ENCODE measurements around the gene SLC44A2. TPM values are rescaled to one million over a fixed set of nuclear protein-coding genes. Genes with fewer than 3 reads are reported as not detected.
"Not testable (repeated sequence)": the region's sequence is repeated elsewhere in the genome, so short reads cannot be mapped to it uniquely, and the experiment has no call there.

The SLC44A2 gene
- total RNA-seq, 2 donors from 2014 or later = 106 to 240 TPM

DNA sequence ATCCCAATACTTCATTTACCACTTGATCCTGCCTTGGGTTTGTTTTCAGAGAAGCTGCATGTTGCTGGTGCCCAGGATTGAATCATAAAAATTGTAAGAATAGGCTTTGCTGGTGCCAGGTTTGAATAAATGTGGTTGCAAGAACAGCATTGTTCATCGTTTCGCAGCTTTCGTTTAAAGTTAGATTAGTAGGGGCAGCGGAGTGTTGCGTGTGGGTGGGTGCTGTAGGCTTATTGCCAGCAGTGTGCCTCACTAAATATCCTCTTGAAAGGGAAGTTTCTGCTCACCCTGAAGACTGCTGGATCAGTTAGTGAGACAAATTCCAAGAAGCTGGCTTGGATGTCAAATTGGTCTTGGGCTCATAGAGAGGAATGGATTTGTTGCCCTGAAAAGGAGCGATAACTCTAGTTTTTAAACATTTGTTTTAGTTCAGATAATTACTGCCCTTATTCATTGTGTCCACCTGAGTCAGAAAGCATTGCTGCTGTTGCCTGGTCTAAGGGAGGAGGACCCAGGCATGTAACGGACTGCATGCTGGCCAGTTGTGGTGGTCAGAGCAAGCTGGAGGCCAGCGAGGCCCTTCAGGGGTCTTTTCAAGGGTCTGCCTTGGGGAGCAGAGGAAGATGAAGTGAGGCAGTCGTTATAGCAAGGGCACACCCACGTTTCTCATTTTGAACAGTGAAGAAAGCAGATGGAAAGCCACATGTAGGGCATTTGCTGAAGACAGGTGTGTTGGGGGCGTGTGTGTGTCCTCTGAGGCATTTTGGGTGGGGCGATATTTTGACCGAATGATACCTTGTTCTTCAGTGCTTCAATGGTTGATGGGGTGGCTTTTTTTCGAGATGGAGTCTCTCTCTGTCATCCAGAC is 37.3 kb downstream of the SLC44A2 start:
- Mint-ChIP-seq H3K27me3 (ENCODE audit: insufficient read depth) (no peaks in the 10 kb centered on the region), H3K27ac (peak overlapping the region; percentile 76), H3K4me1 (peaks cover 13% of the 10 kb centered on the region), H3K4me3 (no peak overlapping the region), H3K36me3 (ENCODE audit: low read depth) (peaks cover 52% of the 10 kb centered on the region), H3K9me3 (no peaks in the 10 kb centered on the region)
- no peak for DNase-seq
- Histone ChIP-seq H3K36me3 (ENCODE audit: control insufficient read depth, insufficient read depth, low read length) (peaks cover 77% of the 10 kb centered on the region), H3K9me3 (ENCODE audit: control insufficient read depth, low read length) (no peaks in the 10 kb centered on the region), H3K27ac (ENCODE audit: low read depth, low read length) (no peak overlapping the region), H3K27me3 (ENCODE audit: control insufficient read depth, insufficient read depth, low read length, poor library complexity, severe bottlenecking) (no peaks in the 10 kb centered on the region), H3K9ac (ENCODE audit: extremely low read depth, low read length, poor library complexity, severe bottlenecking) (no peak overlapping the region), H3K4me1 (ENCODE audit: control insufficient read depth, insufficient read depth, low read length) (no peaks in the 10 kb centered on the region), H3K4me3 (ENCODE audit: low read length) (no peak overlapping the region)
- 90 to 91% methylated on average over 8 to 14 of the region's 14 CpGs for WGBS, 2 experiments (ENCODE audit: insufficient coverage in 1 of 2, insufficient read length in 1 of 2)
- TF ChIP-seq CTCF (conservative IDR thresholded peaks at IDR 0.05) = no peak

DNA sequence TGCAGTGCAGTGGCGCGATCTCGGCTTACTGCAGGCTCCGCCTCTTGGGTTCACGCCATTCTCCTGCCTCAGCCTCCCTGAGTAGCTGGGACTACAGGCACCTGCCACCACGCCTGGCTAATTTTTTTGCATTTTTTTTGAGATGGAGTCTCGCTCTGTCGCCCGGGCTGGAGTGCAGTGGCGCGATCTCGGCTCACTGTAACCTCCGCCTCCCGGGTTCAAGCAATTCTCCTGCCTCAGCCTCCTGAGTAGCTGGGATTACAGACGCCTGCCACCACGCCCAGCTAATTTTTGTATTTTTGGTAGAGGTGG is 37.9 kb downstream of the SLC44A2 start:
- peaks cover 77% of the 10 kb centered on the region for H3K36me3 ChIP-seq (ENCODE audit: control insufficient read depth, insufficient read depth, low read length)
- H3K4me3 Mint-ChIP-seq; H3K27me3 ChIP-seq (ENCODE audit: control insufficient read depth, insufficient read depth, low read length, poor library complexity, severe bottlenecking); H3K4me3 ChIP-seq (ENCODE audit: low read length); H3K9me3 ChIP-seq (ENCODE audit: control insufficient read depth, low read length); H3K27ac ChIP-seq (ENCODE audit: low read depth, low read length); H3K4me1 ChIP-seq (ENCODE audit: control insufficient read depth, insufficient read depth, low read length); H3K9ac ChIP-seq (ENCODE audit: extremely low read depth, low read length, poor library complexity, severe bottlenecking); H3K27me3 Mint-ChIP-seq (ENCODE audit: insufficient read depth); H3K9me3 Mint-ChIP-seq; DNase-seq: not testable (repeated sequence)
- H3K4me1 Mint-ChIP-seq = peaks cover 13% of the 10 kb centered on the region
- 91 to 95% methylated on average over 5 to 16 of the region's 16 CpGs for WGBS, 2 experiments (ENCODE audit: insufficient coverage in 1 of 2, insufficient read length in 1 of 2)
- peaks cover 55% of the 10 kb centered on the region for H3K36me3 Mint-ChIP-seq (ENCODE audit: low read depth)
- H3K27ac Mint-ChIP-seq = peak overlapping the region; percentile 76

DNA sequence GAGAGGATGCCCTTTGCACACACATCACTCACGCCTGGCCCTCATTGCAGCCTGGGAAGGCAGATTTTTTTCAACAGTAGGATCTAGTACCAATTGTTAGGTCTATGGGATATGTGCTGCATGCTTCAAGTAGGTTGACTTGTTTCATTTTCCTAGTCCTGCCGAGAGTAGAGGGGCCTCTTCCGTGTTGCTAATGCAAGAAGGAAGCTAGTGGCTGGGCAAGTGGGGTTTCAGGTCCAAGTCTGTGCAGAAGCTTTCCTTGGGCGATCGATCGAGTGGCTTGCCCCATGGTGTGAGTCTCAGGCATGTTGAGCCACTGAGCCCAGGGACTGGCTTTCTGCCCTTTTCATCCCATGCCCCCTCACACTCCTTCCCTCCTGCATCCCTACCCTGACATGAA is 42.5 kb downstream of the SLC44A2 start:
- 94 to 95% methylated on average over 6 of the region's 6 CpGs for WGBS, 2 experiments (ENCODE audit: insufficient coverage in 1 of 2, insufficient read length in 1 of 2)
- H3K27me3 ChIP-seq (ENCODE audit: control insufficient read depth, insufficient read depth, low read length, poor library complexity, severe bottlenecking) = no peaks in the 10 kb centered on the region
- H3K4me3 ChIP-seq (ENCODE audit: low read length) = no peak overlapping the region
- no peak overlapping the region for H3K9ac ChIP-seq (ENCODE audit: extremely low read depth, low read length, poor library complexity, severe bottlenecking)
- no peaks in the 10 kb centered on the region for H3K9me3 ChIP-seq (ENCODE audit: control insufficient read depth, low read length)
- Mint-ChIP-seq H3K4me1 (peaks cover 2% of the 10 kb centered on the region), H3K9me3 (no peaks in the 10 kb centered on the region), H3K4me3 (no peak overlapping the region), H3K36me3 (ENCODE audit: low read depth) (peaks cover 57% of the 10 kb centered on the region), H3K27me3 (ENCODE audit: insufficient read depth) (no peaks in the 10 kb centered on the region), H3K27ac (peak overlapping the region; percentile 4)
- peaks cover 78% of the 10 kb centered on the region for H3K36me3 ChIP-seq (ENCODE audit: control insufficient read depth, insufficient read depth, low read length)
- TF ChIP-seq CTCF (conservative IDR thresholded peaks at IDR 0.05) = no peak
- H3K4me1 ChIP-seq (ENCODE audit: control insufficient read depth, insufficient read depth, low read length) = no peaks in the 10 kb centered on the region
- DNase-seq = no peak
- no peak overlapping the region for H3K27ac ChIP-seq (ENCODE audit: low read depth, low read length)
